HS-5 (cell line): ENCODE measurements around the gene BRINP2.
"Not testable (repeated sequence)": the region's sequence is repeated elsewhere in the genome, so short reads cannot be mapped to it uniquely, and the experiment has no call there.

ENCODE experiments used
- DNase-seq: peaks from one replicate; pipeline ENCODE4 v3.0.0-alpha.2; 2012; ENCODE audit warnings: low read depth

BRINP2 gene

DNA sequence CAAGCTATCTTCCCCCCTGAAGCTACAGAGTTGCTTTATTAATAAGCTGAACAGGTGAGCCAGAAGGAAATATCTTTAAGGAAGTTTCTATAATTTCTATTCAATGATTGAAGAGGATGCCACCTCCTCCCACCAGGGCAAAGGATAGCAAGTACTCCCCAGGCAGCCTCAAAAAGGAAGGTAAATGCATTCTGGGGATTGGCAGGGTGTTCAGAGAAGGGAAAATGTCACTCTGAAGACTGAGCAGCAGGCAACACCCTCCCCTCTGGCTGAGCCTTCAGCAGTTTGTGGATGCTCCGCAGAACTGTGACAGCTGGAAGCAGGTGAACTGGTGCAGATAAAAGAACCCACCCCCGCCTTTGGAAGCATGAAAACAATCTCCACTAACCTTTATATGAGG is 140.8 kb downstream of the BRINP2 start:
- DNase-seq, result no peak

DNA sequence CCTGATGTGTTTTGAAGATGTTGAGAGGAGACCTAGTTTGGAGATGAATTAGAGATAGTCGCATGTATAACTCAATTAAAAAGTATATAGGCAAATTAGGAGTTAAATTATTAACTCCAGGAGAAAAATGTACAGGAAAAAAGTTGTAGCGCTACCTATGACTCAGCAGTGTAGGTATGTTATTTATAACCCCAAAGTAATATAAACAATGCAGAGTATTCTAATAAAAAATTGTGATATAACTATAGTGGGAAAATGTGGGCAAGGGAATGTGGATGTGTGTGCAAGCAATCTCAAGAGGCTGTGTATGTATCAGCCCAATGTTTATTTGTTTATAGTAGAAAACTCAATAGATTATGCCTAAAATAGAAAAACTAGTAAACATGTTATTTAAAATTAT is 144.5 kb downstream of the BRINP2 start:
- DNase-seq, result no peak

DNA sequence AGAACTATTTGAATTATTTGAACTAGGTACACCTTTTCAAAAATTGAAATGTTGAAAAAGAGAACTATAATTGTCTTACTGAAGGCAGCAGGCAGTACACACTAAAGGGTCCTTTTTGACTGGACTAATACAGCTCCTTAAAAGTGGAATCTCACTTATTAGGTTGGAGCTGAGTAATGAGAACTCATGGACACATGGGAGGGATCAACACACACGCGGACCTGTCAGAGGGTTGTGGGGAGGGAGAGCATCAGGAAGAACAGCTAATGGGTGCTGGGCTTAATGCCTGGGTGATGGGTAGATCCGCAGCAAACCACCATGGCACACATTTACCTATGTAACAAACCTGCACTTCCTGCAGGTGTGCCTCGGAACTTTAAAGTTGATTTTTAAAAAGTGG is 145.0 kb downstream of the BRINP2 start:
- no peak for DNase-seq

DNA sequence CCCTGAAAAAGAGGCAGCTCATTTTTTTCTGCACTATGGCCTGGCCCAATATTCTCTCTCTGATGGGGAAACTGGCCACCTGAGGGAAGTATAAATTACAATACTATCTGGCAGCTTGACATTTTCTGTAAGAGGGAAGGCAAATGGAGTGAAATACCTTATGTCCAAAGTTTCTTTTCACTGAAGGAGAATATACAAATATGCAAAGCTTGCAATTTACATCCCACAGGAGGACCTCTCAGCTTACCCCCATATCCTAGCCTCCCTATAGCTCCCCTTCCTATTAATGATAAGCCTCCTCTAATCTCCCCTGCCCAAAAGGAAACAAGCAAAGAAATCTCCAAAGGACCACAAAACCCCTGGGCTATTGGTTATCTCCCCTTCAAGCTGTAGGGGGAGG is 150.7 kb downstream of the BRINP2 start:
- not testable (repeated sequence) for DNase-seq

DNA sequence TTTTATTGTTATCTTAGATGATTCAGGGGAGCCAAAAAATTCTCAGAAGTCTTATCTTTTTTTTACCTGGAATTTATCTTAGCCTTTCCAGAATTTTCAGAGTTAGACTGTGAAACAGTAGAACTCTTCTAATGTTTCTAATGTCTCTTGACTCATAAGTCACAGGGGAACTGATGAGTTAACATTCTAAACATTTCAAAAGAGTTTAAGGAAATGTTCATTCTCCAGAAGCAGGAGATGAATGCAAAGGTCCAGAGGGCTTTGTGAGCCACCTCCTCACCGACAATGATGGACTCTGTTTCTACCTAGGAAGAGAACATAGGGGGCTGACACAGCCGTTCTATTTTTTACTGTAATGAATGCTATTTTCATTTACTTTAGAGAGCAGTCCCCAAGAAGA is 157.5 kb downstream of the BRINP2 start:
- no peak for DNase-seq

DNA sequence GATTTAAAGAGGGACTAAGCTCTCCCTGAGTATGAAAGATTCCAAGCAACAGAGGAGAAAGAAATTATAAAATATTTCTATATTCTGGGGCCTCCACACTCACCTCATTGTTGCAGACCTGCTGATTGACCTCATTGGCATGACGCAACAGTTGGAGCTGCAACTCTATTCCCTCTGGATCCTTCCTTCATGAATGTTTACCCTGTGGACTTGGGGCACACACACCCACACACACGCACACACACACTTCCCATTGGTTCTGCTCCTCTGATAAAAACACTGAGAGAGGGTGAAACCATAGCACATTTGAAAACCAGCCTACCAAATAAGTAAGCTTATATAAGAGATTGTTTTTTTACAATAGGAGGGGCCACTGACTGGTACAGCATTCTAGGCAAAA is 159.1 kb downstream of the BRINP2 start:
- DNase-seq, result no peak
